ENCODE data around the gene SVOPL. TPM values are rescaled to one million over a fixed set of nuclear protein-coding genes. Genes with fewer than 3 reads are reported as not detected.

Gene SVOPL
- polyA plus RNA-seq, 3 donors: 0.05 TPM; not detected in 2

GRCh38 chr7:138666385-138666784, 34.8 kb downstream of the SVOPL start:
- WGBS, 3 donors: 10 to 24% (median 22%) methylated on average over 2 of the region's 2 CpGs
- no peak overlapping the region for H3K27ac ChIP-seq (ENCODE audit: low read depth, low read length)

GRCh38 chr7:138665669-138666140, 35.5 kb downstream of the SVOPL start:
- 61 to 62% (median 62%) methylated on average over 4 of the region's 4 CpGs for WGBS, 3 donors
- no peak overlapping the region for H3K27ac ChIP-seq (ENCODE audit: low read depth, low read length)

- no peak overlapping the region for H3K27ac ChIP-seq (ENCODE audit: low read depth, low read length)
- 47 to 83% (median 65%) methylated on average over 4 of the region's 4 CpGs for WGBS, 3 donors
These were observed 35.9 kb downstream of the SVOPL start for GRCh38 chr7:138665249-138665648.

GRCh38 chr7:138663725-138664710, 37.1 kb downstream of the SVOPL start:
- no peak overlapping the region for H3K27ac ChIP-seq (ENCODE audit: low read depth, low read length)
- 26 to 41% (median 39%) methylated on average over 59 of the region's 59 CpGs for WGBS, 3 donors

- H3K27ac ChIP-seq (ENCODE audit: low read depth, low read length): no peak overlapping the region
- 72 to 88% (median 74%) methylated on average over 6 of the region's 6 CpGs for WGBS, 3 donors
These were observed 38.2 kb downstream of the SVOPL start for GRCh38 chr7:138662991-138663320.

GRCh38 chr7:138662076-138662990, 38.8 kb downstream of the SVOPL start:
- 68 to 89% (median 73%) methylated on average over 5 of the region's 5 CpGs for WGBS, 3 donors
- H3K27ac ChIP-seq (ENCODE audit: low read depth, low read length): no peak overlapping the region

GRCh38 chr7:138661069-138661635, 40.0 kb downstream of the SVOPL start:
- H3K27ac ChIP-seq (ENCODE audit: low read depth, low read length): no peak overlapping the region
- 64 to 67% (median 65%) methylated on average over 9 of the region's 9 CpGs for WGBS, 3 donors

- no peak overlapping the region for H3K27ac ChIP-seq (ENCODE audit: low read depth, low read length)
- 82 to 85% (median 85%) methylated on average over 4 of the region's 4 CpGs for WGBS, 3 donors
These were observed 42.3 kb downstream of the SVOPL start for GRCh38 chr7:138658889-138659288.

GRCh38 chr7:138657854-138658386, 43.2 kb downstream of the SVOPL start:
- WGBS, 3 donors: 81 to 92% (median 90%) methylated on average over 4 of the region's 4 CpGs
- H3K27ac ChIP-seq (ENCODE audit: low read depth, low read length): no peak overlapping the region

GRCh38 chr7:138656952-138657351, 44.2 kb downstream of the SVOPL start:
- no peak overlapping the region for H3K27ac ChIP-seq (ENCODE audit: low read depth, low read length)
- 93 to 98% (median 93%) methylated on average over 2 of the region's 2 CpGs for WGBS, 3 donors

- WGBS, 3 donors: 92 to 98% (median 95%) methylated on average over 5 of the region's 5 CpGs
- no peak overlapping the region for H3K27ac ChIP-seq (ENCODE audit: low read depth, low read length)
These were observed 46.5 kb downstream of the SVOPL start for GRCh38 chr7:138654616-138655015.

GRCh38 chr7:138649506-138649905, 51.7 kb downstream of the SVOPL start:
- WGBS, 3 donors: 85 to 91% (median 89%) methylated on average over 5 of the region's 5 CpGs
- H3K27ac ChIP-seq (ENCODE audit: low read depth, low read length): no peak overlapping the region

GRCh38 chr7:138645284-138645683, 55.9 kb downstream of the SVOPL start:
- 78 to 89% (median 87%) methylated on average over 7 of the region's 7 CpGs for whole genome bisulfite sequencing, 3 donors
- H3K27ac ChIP-seq (ENCODE audit: low read depth, low read length): no peak overlapping the region

GRCh38 chr7:138632826-138633602, 68.1 kb downstream of the SVOPL start:
- H3K27ac ChIP-seq (ENCODE audit: low read depth, low read length): no peak overlapping the region
- WGBS, 3 donors: 57 to 71% (median 58%) methylated on average over 12 of the region's 12 CpGs

- H3K27ac ChIP-seq (ENCODE audit: low read depth, low read length): no peak overlapping the region
- 75 to 95% (median 76%) methylated on average over 1 to 2 of the region's 2 CpGs for WGBS, 3 donors
These were observed 68.8 kb downstream of the SVOPL start for GRCh38 chr7:138632384-138632783.

- WGBS, 3 donors: 91 to 92% (median 91%) methylated on average over 8 of the region's 8 CpGs
- H3K27ac ChIP-seq (ENCODE audit: low read depth, low read length): no peak overlapping the region
These were observed 71.0 kb downstream of the SVOPL start for GRCh38 chr7:138630059-138630610.

- 72 to 79% (median 73%) methylated on average over 6 of the region's 6 CpGs for WGBS, 3 donors
- no peak overlapping the region for H3K27ac ChIP-seq (ENCODE audit: low read depth, low read length)
These were observed 73.8 kb downstream of the SVOPL start for GRCh38 chr7:138627361-138627760.
